Right atrium auricular region (tissue), 2 donors: ENCODE results near the gene DLG2. TPM values are rescaled to one million over a fixed set of nuclear protein-coding genes. Genes with fewer than 3 reads are reported as not detected.
"Not testable (repeated sequence)": the region's sequence is repeated elsewhere in the genome, so short reads cannot be mapped to it uniquely, and the experiment has no call there.

Source experiments
- DNase-seq: peaks from one replicate; pipeline ENCODE4 v3.0.0-alpha.2; 2019; ENCODE audit warnings: low spot score
- H3K27ac ChIP-seq, 2 donors: fragments of 200-600 bp; sonication (generic); 1 replicate in 1 of 2; 2 replicates in 1 of 2; pipeline ENCODE4 v1.5.1; 2016 to 2019
- H3K27me3 ChIP-seq, 2 donors: fragments of 200-600 bp; sonication (generic); one replicate each; pipeline versions ENCODE4 v1.5.1 to v1.6.0; 2017 to 2019
- H3K36me3 ChIP-seq: fragments of 200-600 bp; sonication (generic); one replicate; pipeline ENCODE4 v1.5.1; 2016
- H3K4me1 ChIP-seq, 2 donors: fragments of 200-600 bp; sonication (generic); one replicate each; pipeline versions ENCODE4 v1.5.1 to v1.6.0; 2017 to 2019
- H3K4me3 ChIP-seq, 2 donors: fragments of 200-600 bp; sonication (generic); 1 replicate in 1 of 2; 2 replicates in 1 of 2; pipeline ENCODE4 v1.5.1; 2017 to 2019; ENCODE audit warnings: mild to moderate bottlenecking in 1 of 2, moderate library complexity in 1 of 2
- H3K9me3 ChIP-seq, 2 donors: fragments of 200-600 bp; sonication (generic); one replicate each; pipeline ENCODE4 v1.5.1; 2019
- total RNA-seq, 2 donors: library from RNA; depleted of rRNA; stranded (reverse); fragments of >200 nt; gene quantifications; one replicate each; pipeline ENCODE4 v1.1.0, GENCODE V29; 2016
- TF ChIP-seq, protein P1 (sequence below), 2 donors: fragments of 200-600 bp; sonication (generic); IDR thresholded peaks; one replicate each; pipeline ENCODE4 v1.5.1; 2019; ENCODE audit warnings: antibody characterized with exemption in 2 of 2

Gene DLG2
- total RNA-seq, 2 donors from 2014 or later, result 6.6 to 6.7 TPM

DNA sequence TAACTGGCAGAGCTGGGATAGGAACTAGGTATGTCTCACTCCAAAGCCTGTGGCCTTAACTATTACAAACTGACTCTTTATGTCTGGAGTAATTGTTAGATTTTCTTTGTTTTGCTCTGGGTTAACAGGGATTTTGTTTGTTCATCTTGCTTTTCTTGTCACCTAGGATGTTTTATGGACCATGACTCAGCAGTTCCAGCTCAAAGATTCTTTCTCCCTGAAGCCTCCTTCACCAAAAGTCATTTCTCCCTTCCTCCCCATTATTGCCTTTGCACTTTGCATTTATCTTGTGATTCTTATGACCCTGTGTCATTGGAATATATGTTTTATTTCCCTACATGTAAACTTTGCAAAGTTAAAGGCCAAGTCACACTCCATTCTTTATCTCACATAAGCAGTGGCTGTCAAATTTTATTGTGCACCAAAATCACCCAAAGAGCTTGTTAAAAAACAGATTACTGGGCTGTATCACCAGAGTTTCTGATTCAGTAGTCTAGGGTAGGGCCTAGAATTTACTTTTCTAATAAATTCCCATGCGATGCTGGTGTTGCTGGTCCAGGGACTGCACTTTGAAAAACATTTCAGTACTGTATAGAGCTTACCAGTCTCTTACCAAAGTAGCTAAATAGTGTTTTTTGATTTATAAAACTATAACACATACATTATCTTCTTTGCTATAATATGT lies 327.7 kb downstream of the DLG2 start:
- Histone ChIP-seq H3K27me3 (no peaks in the 10 kb centered on the region), H3K4me1 (no peaks in the 10 kb centered on the region), H3K27ac (no peak overlapping the region), H3K4me3 (no peak overlapping the region), H3K36me3 (no peaks in the 10 kb centered on the region), H3K9me3 (no peaks in the 10 kb centered on the region)
- TF ChIP-seq, protein P1, sequence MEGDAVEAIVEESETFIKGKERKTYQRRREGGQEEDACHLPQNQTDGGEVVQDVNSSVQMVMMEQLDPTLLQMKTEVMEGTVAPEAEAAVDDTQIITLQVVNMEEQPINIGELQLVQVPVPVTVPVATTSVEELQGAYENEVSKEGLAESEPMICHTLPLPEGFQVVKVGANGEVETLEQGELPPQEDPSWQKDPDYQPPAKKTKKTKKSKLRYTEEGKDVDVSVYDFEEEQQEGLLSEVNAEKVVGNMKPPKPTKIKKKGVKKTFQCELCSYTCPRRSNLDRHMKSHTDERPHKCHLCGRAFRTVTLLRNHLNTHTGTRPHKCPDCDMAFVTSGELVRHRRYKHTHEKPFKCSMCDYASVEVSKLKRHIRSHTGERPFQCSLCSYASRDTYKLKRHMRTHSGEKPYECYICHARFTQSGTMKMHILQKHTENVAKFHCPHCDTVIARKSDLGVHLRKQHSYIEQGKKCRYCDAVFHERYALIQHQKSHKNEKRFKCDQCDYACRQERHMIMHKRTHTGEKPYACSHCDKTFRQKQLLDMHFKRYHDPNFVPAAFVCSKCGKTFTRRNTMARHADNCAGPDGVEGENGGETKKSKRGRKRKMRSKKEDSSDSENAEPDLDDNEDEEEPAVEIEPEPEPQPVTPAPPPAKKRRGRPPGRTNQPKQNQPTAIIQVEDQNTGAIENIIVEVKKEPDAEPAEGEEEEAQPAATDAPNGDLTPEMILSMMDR (IDR thresholded peaks at IDR 0.05), result no peak
- no peak for DNase-seq

DNA sequence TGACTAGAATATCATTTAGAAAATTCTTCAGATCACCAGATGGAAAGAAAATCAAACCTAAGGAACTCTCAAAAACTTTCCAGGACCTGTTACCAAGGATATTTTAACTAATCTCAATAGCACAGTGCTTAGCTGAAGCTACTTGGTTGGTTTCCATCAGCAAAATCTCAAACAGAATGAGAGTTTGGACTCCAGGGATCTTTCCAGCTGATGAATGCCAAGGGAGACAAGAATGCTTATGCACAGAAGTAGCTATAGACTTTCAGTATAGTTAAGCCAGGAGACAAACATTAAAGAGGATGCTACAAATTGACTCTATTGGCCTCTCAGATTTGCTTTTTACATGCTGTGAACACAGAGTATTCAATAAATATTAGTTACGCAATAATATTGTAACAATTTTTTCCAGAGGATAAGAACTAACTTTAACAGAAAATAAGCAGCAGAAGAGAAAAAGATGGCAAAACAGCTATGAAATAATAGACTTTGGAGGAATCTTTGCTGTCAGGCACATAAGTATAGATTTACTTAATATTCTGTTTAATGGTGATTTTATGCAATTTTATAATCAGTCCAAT lies 331.4 kb downstream of the DLG2 start:
- TF ChIP-seq, protein P1 (IDR thresholded peaks at IDR 0.05), result no peak
- H3K27me3 ChIP-seq, result no peaks in the 10 kb centered on the region
- no peak for DNase-seq

DNA sequence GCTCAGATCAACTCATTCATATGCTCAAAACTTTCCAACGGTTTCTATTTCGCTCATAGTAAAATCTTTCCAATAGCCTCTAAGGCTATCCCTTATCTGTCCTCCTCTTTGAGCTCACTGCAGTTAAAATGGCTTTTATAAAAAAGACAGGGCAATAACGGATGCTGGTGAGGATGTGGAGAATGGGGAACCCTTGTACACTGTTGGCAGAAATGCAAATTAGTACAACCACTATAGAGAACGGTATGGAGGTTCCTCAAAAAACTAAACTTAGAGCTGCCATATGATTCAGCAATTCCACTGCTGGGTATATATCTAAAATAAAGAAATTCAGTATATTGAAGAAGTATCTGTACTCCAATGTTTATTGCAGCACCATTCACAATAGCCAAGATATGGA lies 345.6 kb downstream of the DLG2 start:
- TF ChIP-seq, protein P1 (IDR thresholded peaks at IDR 0.05), result no peak
- H3K9me3 ChIP-seq, result no peaks in the 10 kb centered on the region
- no peaks in the 10 kb centered on the region for H3K36me3 ChIP-seq
- no peak for DNase-seq
- H3K4me1 ChIP-seq, result no peaks in the 10 kb centered on the region
- H3K4me3 ChIP-seq, result no peak overlapping the region
- H3K27ac ChIP-seq, result no peak overlapping the region
- H3K27me3 ChIP-seq, result no peaks in the 10 kb centered on the region

More for the DNA sequence above, 331.4 kb downstream of the DLG2 start:
- no peaks in the 10 kb centered on the region for H3K4me1 ChIP-seq
- H3K9me3 ChIP-seq, result no peaks in the 10 kb centered on the region
- no peaks in the 10 kb centered on the region for H3K36me3 ChIP-seq
- H3K27ac ChIP-seq, result no peak overlapping the region
- H3K4me3 ChIP-seq, result no peak overlapping the region

DNA sequence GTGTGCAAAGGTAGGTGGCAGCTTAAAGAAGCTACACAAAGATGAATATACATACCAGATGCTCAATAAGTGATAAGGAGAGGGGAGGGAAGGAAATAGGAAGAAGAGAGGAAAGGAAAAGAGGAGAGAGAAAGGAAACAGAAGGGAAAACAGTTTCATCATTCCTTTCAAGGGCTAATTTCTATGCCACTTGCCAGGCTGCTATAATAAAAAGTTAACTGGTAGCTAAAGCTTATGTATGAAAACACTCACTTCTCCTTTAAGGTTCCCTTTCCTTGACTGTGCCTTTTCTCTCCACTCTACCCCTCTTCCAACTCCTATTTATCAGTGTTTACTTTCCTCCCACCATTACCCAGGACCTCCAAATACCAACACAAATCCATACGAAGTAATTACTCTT lies 347.9 kb downstream of the DLG2 start:
- DNase-seq, result no peak
- TF ChIP-seq, protein P1 (IDR thresholded peaks at IDR 0.05), result no peak
- Histone ChIP-seq H3K27me3 (no peaks in the 10 kb centered on the region), H3K4me1 (no peaks in the 10 kb centered on the region), H3K4me3 (no peak overlapping the region), H3K36me3 (no peaks in the 10 kb centered on the region), H3K27ac (no peak overlapping the region), H3K9me3 (no peaks in the 10 kb centered on the region)

DNA sequence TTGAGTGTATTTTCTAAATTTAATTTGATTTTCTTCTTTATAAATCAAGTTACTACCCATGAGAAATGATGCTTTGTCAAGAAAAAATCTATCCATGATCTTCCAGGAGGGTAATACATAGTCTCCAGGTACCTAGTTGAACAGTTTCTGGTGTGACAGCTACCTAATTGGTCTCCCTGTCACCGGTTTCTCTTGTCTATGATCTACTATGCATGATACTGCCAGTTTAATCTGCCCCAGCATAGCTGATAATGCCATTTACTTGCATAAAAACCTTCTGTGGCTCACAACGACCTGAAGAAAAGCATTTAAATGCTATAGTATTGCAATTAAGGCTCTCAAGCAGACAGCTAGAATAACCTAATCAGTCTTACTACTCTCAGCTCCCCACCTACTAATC lies 349.5 kb downstream of the DLG2 start:
- no peak for DNase-seq
- TF ChIP-seq, protein P1 (IDR thresholded peaks at IDR 0.05), result no peak
- no peak overlapping the region for H3K27ac ChIP-seq
- no peaks in the 10 kb centered on the region for H3K27me3 ChIP-seq
- no peaks in the 10 kb centered on the region for H3K4me1 ChIP-seq
- no peaks in the 10 kb centered on the region for H3K36me3 ChIP-seq
- no peaks in the 10 kb centered on the region for H3K9me3 ChIP-seq
- H3K4me3 ChIP-seq, result no peak overlapping the region

DNA sequence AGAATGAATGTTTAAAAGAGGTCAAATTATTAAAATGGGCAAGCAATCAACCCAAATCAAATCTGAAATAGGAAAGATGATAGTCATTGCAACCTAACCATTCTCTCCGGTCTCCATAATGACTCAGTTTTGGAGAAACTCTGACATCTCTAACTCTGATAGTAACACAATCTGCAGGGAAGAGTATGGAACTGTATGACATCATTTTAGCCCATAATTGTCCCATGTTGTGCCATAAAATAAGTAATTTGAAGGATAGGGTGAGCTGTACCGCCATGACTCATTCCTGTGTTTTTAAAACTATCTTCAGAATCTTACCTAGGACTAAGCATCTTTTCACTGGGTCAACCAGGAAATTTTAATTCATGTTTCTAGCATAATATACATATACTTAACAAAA lies 350.8 kb downstream of the DLG2 start:
- Histone ChIP-seq H3K4me3 (no peak overlapping the region), H3K27ac (no peak overlapping the region), H3K36me3 (no peaks in the 10 kb centered on the region), H3K4me1 (no peaks in the 10 kb centered on the region), H3K27me3 (no peaks in the 10 kb centered on the region), H3K9me3 (no peaks in the 10 kb centered on the region)
- TF ChIP-seq, protein P1 (IDR thresholded peaks at IDR 0.05), result no peak
- DNase-seq, result no peak

DNA sequence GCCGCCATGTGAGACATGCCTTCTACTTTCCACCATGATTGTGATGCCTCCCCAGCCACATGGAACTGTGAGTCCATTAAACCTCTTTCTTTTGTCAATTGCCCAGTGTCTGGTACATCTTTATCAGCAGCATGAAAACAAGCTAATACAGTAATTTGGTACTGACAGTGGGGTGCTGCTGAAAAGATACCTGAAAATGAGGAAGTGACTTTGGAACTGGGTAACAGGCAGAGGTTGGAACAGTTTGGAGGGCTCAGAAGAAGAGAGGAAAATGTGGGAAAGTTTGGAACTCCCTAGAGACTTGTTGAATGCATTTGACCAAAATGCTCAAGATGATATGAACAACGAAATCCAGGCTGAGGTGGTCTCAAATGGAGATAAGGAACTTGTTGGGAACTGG lies 356.8 kb downstream of the DLG2 start:
- H3K4me1 ChIP-seq, H3K27me3 ChIP-seq, H3K9me3 ChIP-seq, DNase-seq, H3K4me3 ChIP-seq, H3K36me3 ChIP-seq, H3K27ac ChIP-seq: not testable (repeated sequence)
